H1 (cell line): Measurements from ENCODE around the gene CAPS2. TPM values are rescaled to one million over a fixed set of nuclear protein-coding genes. Genes with fewer than 3 reads are reported as not detected.

Source experiments
- BACH1 ChIP-seq: IDR thresholded peaks from 2 replicates; pipeline ENCODE4 v1.6.1; 2012; ENCODE audit warnings: low read length, improper control_type of control experiment
- BCL11A ChIP-seq, 2 experiments: IDR thresholded peaks; one replicate each; pipeline ENCODE4 v1.6.1; 2011; ENCODE audit warnings: low read depth in 2 of 2, low read length in 2 of 2, mild to moderate bottlenecking in 2 of 2
- CHD1 ChIP-seq: IDR thresholded peaks from 2 replicates; pipeline ENCODE4 v1.6.1; 2012; ENCODE audit warnings: low read depth, low read length, improper control_type of control experiment
- RAD21 ChIP-seq, 2 experiments: IDR thresholded peaks in 1 of 2; conservative IDR thresholded peaks in 1 of 2; 2 replicates each; pipeline ENCODE4 v1.6.1; 2011; ENCODE audit warnings: low read depth in 2 of 2, low read length in 2 of 2, improper control_type of control experiment in 1 of 2, inconsistent platforms in 1 of 2, mild to moderate bottlenecking in 1 of 2, moderate library complexity in 1 of 2
- TCF12 ChIP-seq: IDR thresholded peaks from 2 replicates; pipeline ENCODE4 v1.6.1; 2011; ENCODE audit warnings: low read depth, mild to moderate bottlenecking, low read length
- ZNF274 ChIP-seq: IDR thresholded peaks from 2 replicates; pipeline ENCODE4 v1.7.0; 2012; ENCODE audit warnings: low read length, borderline replicate concordance; ENCODE audit errors: extremely low read depth
- polyA plus RNA-seq, 7 experiments: library from polyadenylated mRNA; depleted of rRNA in 3 of 7; stranded (reverse) in 5 of 7; unstranded in 2 of 7; fragments of >200 nt in 5 of 7; fragments of 200-250 nt in 2 of 7; gene quantifications; 1 replicate in 5 of 7; 2 replicates in 1 of 7; 4 replicates in 1 of 7; pipeline versions ENCODE4 v1.2.1 to v1.2.3, GENCODE V29; 2011 to 2013; ENCODE audit warnings: missing spikeins in 2 of 7, mixed read lengths in 2 of 7
- total RNA-seq: library from RNA; stranded (reverse); fragmentation: NEBNext Ultra II Directional; extraction: Animal tissue kit (Norgen Biotek cat#: 25700); gene quantifications from 2 replicates; pipeline ENCODE4 v1.2.1, GENCODE V29; 2021
- TF ChIP-seq, protein P1 (sequence below), 3 experiments: IDR thresholded peaks; 1 replicate in 2 of 3; 2 replicates in 1 of 3; pipeline versions ENCODE4 v1.5.1 to v1.6.1; 2011; ENCODE audit warnings: low read length in 3 of 3, mild to moderate bottlenecking in 3 of 3, inconsistent platforms in 2 of 3, low read depth in 1 of 3, moderate library complexity in 1 of 3; ENCODE audit not compliant: insufficient read depth in 1 of 3; ENCODE audit errors: control extremely low read depth in 1 of 3
- TF ChIP-seq, protein P2 (sequence below): IDR thresholded peaks from 2 replicates; pipeline ENCODE4 v1.6.1; 2011; ENCODE audit warnings: low read length, improper control_type of control experiment
- TF ChIP-seq, protein P3 (sequence below): IDR thresholded peaks from 2 replicates; pipeline ENCODE4 v1.6.1; 2012; ENCODE audit warnings: inconsistent platforms
- TF ChIP-seq, protein P4 (sequence below): IDR thresholded peaks from 2 replicates; pipeline ENCODE4 v1.6.1; 2012; ENCODE audit warnings: low read length, inconsistent platforms

Gene CAPS2
- total and polyA plus RNA-seq, 2 of the 8 experiments (the other 6 are each of a cell fraction or from before 2014, with no cell fraction given), result 2.3 to 3.8 TPM

DNA sequence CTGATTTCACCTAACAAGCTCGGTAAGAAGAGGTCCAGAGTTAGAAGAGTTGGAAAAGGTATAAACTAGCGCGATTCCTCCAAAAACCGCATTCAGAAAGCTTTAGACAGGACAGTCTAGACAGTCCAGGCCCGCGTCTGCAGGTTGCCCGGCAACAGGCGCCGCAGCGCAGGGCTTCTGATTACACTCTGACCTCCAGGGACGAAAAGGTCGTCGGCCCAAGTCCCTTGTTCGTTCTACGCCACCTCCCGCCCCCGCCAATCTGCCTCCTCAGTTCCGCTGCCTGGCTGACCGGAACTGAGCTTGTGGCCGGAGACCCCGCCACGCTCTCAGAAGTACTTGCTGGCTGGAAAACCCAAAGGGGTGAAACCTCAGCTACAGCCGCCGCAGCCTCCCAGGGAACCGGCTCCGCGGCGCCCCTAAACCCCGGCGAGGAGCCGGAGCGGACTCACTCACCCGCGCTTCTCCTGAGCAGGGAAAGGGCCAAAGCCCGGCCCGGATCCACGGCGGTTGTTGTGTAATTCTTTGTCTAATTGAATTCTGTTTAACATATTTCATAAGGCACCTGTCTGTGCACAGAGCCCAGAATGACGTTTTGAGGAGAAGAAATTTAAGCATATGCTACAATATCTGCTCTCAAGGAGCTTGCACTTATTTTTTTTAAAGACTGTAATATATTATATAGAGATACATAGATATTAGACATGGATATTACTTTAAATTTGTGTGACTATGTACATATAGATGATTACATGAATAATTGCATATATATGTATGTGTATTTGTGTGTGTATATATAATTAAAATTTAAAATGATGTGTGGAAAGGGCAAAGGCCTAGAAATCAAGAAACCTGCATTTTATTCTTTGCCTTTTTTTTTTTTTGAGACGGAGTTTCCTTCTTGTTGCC lies at the start of gene CAPS2 (continued):
- TF ChIP-seq, protein P1, sequence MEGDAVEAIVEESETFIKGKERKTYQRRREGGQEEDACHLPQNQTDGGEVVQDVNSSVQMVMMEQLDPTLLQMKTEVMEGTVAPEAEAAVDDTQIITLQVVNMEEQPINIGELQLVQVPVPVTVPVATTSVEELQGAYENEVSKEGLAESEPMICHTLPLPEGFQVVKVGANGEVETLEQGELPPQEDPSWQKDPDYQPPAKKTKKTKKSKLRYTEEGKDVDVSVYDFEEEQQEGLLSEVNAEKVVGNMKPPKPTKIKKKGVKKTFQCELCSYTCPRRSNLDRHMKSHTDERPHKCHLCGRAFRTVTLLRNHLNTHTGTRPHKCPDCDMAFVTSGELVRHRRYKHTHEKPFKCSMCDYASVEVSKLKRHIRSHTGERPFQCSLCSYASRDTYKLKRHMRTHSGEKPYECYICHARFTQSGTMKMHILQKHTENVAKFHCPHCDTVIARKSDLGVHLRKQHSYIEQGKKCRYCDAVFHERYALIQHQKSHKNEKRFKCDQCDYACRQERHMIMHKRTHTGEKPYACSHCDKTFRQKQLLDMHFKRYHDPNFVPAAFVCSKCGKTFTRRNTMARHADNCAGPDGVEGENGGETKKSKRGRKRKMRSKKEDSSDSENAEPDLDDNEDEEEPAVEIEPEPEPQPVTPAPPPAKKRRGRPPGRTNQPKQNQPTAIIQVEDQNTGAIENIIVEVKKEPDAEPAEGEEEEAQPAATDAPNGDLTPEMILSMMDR (IDR thresholded peaks at IDR 0.05; ENCODE audit: control extremely low read depth in 1 of 3, insufficient read depth in 1 of 3, low read depth in 1 of 3, low read length in 3 of 3), result no peak
- TF ChIP-seq TCF12 (peak; percentile 72; the same call in 1 of the 2 replicates), RAD21 (IDR thresholded peaks at IDR 0.05 in 1 of 2, conservative IDR thresholded peaks at IDR 0.05 in 1 of 2; ENCODE audit: low read depth in 2 of 2, low read length in 2 of 2) (peak; percentile 14 to 23; a peak in 1 of 4 replicates), BACH1 (no peak), CHD1 (no peak), ZNF274 (no peak), BCL11A (IDR thresholded peaks at IDR 0.05; ENCODE audit: low read depth in 2 of 2, low read length in 2 of 2) (no peak)
- TF ChIP-seq, protein P2, sequence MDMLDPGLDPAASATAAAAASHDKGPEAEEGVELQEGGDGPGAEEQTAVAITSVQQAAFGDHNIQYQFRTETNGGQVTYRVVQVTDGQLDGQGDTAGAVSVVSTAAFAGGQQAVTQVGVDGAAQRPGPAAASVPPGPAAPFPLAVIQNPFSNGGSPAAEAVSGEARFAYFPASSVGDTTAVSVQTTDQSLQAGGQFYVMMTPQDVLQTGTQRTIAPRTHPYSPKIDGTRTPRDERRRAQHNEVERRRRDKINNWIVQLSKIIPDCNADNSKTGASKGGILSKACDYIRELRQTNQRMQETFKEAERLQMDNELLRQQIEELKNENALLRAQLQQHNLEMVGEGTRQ, result no peak
- TF ChIP-seq, protein P3, sequence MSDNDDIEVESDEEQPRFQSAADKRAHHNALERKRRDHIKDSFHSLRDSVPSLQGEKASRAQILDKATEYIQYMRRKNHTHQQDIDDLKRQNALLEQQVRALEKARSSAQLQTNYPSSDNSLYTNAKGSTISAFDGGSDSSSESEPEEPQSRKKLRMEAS, result peak; percentile 19
- TF ChIP-seq, protein P4, sequence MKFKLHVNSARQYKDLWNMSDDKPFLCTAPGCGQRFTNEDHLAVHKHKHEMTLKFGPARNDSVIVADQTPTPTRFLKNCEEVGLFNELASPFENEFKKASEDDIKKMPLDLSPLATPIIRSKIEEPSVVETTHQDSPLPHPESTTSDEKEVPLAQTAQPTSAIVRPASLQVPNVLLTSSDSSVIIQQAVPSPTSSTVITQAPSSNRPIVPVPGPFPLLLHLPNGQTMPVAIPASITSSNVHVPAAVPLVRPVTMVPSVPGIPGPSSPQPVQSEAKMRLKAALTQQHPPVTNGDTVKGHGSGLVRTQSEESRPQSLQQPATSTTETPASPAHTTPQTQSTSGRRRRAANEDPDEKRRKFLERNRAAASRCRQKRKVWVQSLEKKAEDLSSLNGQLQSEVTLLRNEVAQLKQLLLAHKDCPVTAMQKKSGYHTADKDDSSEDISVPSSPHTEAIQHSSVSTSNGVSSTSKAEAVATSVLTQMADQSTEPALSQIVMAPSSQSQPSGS, result no peak
